Activated CD4-positive, CD25-positive, alpha-beta regulatory T cell treated with anti-CD3 and anti-CD28 coated beads, Interleukin-2, amount 50 U/mL, for 24 hours (primary cell): Measurements from ENCODE around the gene ALDH1A1.

Experiments
- ATAC-seq, 2 donors: fragments of 150-1000 bp; cut with Tn5 transposase; one replicate each; pipeline ENCODE4 v1.10.0; 2021; ENCODE audit warnings: mild to moderate bottlenecking in 1 of 2, moderate library complexity in 1 of 2

Gene ALDH1A1

GRCh38 chr9:72979405-72980100, 26.7 kb upstream of the ALDH1A1 start:
- no peak for ATAC-seq

DNA sequence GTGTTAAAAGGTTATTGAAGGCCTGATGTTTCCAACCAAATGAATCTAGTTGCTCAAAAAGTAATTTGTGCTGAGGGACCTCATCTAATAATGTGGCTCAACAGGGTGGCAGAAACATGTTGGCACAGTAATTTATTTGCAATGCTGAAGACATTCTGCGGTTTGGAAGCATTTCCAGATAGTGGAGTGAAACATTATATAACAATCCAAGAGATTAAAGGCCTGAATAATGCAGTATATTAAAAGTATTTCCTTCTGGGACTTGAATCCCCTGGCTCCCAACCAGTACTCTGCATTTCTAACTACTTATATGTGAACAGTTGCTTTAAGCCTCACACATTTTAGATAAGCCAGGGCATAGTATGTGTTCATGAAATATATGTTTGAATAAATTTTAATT, 25.9 kb upstream of the ALDH1A1 start:
- ATAC-seq = no peak

DNA sequence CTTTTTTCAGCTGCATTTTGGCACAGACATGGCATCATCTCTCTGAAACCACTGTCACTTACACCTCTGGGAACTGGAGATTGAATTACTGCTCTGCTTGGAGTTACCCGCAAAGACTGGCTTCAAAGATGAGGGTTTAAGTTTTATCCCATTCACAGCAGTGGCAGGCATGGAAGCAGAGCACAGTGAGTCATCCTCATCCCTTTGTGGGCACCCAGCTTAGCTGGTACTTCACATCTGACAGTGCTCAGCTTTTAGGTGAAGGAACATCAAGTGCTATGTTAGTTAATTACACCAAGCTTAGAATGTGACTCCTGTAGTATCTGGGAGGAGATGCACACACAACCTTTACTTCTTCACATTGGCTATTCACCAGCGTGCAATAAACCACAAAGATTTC, 24.8 kb upstream of the ALDH1A1 start:
- ATAC-seq = no peak

DNA sequence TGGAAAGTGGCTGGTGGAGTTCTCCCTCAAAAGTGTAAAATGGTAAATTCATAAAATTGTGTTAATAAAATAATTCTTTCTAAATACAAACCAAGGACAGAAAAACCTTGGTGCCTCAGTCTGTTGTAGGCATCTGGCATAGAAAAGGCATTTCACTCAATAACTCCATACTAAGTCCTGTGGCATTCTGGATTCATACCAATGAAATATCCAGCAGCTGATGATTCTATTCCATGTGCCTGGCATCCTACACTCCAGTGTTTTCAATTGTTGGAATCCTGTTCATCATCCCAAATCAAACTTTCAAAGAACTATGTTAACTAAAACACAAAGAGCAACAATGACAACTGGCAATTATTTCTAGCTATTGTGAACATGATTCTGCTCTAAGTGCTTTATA, 21.6 kb upstream of the ALDH1A1 start:
- ATAC-seq = no peak

DNA sequence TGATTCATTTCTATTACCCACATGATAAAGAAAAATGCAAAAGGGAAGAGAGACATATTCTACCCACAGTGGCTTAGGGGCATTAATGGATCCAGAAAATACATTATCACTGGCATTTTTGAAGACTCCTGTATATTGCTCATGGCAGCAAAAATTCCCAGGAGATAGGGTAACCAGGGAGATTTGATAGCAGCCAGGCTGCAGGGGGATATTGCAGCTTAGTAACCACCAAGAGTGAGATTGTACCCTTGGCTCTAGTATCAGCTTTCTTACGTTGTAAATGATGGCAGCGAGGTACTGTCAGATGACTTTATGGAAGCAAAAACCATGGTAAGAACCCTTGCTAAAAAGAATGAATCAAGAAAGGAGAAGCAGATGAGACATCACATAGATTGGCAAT, 19.8 kb upstream of the ALDH1A1 start:
- ATAC-seq = no peak

GRCh38 chr9:72971411-72971810, 18.6 kb upstream of the ALDH1A1 start:
- no peak for ATAC-seq

GRCh38 chr9:72960446-72960845, 7.6 kb upstream of the ALDH1A1 start:
- ATAC-seq = no peak

GRCh38 chr9:72958485-72959281, 5.8 kb upstream of the ALDH1A1 start:
- no peak for ATAC-seq

DNA sequence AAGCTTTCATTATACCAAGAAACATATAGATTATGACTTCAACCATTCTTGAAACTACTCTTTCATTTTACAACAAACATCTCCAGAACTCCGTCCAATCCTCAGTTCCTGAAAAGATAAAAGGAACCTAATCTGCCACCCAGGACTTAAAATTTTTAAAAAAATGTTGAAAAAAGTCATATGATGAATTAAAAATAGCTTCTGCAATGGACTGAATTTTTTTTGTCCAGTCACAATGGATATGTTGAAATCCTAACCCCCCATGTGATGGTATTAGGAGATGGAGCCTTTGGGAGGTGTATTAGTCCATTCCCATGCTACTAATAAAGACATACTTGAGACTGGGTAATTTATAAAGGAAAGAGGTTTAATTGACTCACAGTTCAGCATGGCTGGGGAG, 2.7 kb upstream of the ALDH1A1 start:
- ATAC-seq = no peak

- ATAC-seq = no peak
Measured at GRCh38 chr9:72955126-72955455, 2.2 kb upstream of the ALDH1A1 start.

GRCh38 chr9:72954431-72955125, 1.7 kb upstream of the ALDH1A1 start:
- no peak for ATAC-seq

GRCh38 chr9:72952381-72952690, 517 bp downstream of the ALDH1A1 start:
- no peak for ATAC-seq

- no peak for ATAC-seq
Measured at GRCh38 chr9:72951520-72952380, 1.1 kb downstream of the ALDH1A1 start.

DNA sequence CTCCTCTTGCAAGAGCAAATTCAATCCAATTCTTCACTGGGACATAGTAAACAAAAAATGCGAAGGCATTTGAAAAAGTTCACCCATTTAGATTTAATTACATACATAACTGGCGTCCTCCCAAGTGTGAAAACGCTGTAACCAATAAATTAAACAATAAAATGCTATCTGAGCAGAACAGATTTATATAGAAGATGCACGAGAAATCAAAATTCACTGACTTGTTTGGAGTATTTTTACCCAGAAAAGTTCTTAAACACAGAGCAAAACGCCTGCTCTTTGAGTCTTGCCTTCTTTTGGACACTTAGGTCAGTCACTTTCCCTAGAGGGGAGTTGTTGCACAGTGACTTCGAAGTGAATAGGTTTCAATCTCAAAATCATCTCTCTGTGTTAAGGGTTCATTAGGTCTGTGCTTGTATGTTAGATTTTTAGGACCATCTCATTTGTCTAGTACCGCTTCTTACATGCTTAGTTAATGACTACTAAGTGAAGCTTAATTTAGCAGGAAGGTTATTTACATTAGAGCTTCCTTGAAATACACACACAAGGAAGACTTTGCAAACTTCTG, 1.9 kb downstream of the ALDH1A1 start:
- ATAC-seq = no peak

GRCh38 chr9:72949918-72950325, 2.9 kb downstream of the ALDH1A1 start:
- no peak for ATAC-seq

GRCh38 chr9:72949244-72949582, 3.6 kb downstream of the ALDH1A1 start:
- no peak for ATAC-seq

- ATAC-seq = no peak
Measured at GRCh38 chr9:72948575-72949243, 4.1 kb downstream of the ALDH1A1 start.

- no peak for ATAC-seq
Measured at GRCh38 chr9:72947984-72948465, 4.8 kb downstream of the ALDH1A1 start.

- no peak for ATAC-seq
Measured at GRCh38 chr9:72946821-72947220, 6.0 kb downstream of the ALDH1A1 start.

DNA sequence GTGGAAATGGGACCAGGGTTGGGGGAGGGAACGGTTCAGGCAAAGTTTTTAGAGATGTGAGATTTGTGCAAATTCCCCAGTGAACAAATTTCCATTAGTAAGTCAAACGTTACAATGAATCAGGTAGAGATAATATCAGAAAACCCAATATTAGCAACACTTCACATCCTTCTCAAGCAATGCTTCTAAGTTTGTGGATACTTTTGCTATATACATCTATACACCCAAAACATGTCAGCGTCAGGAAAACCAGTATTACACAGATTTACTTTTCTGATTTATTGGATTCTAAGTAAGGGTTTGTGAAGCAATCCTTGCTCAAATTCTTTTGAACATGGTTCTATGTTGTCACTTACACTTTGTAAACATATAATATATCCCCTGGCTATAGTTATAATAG, 6.5 kb downstream of the ALDH1A1 start:
- ATAC-seq = no peak

GRCh38 chr9:72945391-72945790, 7.5 kb downstream of the ALDH1A1 start:
- no peak for ATAC-seq

DNA sequence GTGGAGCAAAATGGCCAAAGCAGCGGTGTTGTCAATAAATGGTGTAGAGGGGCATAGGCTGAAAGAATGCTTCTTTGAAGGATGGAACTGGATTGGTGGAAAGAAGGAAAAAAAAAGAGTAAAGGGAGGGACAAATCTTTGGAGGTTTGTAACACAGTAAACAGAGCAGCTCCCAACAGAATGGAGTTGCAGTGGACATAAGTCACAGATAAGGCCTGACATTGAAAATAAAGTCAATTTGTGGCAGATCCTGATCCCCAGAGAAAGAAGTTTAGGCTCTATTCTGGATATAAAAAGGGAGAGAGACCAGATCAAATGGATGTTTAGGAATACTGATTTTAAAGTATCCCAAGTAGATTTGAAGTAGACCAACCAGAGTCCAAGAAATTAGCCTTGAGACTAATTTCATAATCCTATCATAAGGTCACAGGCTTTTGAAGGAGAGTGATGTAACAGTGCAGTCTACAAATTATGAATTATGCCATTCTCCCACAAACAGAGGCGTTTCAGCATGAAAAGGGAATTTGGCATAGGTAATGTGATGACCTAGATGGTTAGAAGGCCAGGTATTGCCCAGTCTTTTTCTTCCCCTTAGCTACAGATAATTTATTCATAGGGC, 8.9 kb downstream of the ALDH1A1 start:
- ATAC-seq = no peak
